Prostate gland (tissue), 2 donors: ENCODE results near the gene KRTAP20-4.

Experiments used
- POLR2AphosphoS5 ChIP-seq: sonication (generic); formaldehyde crosslinking; IDR thresholded peaks from one replicate; pipeline ENCODE4 v1.6.1; 2017; ENCODE audit warnings: antibody characterized with exemption
- TF ChIP-seq, protein P1 (sequence below), 4 experiments: fragments of 200-600 bp in 2 of 4; fragments of 450-650 bp in 2 of 4; sonication (generic) in 2 of 4; IDR thresholded peaks; 1 replicate in 3 of 4; 2 replicates in 1 of 4; pipeline ENCODE4 v1.5.1; 2016 to 2019; ENCODE audit warnings: antibody characterized with exemption in 4 of 4, mild to moderate bottlenecking in 2 of 4, moderate library complexity in 2 of 4

DNA sequence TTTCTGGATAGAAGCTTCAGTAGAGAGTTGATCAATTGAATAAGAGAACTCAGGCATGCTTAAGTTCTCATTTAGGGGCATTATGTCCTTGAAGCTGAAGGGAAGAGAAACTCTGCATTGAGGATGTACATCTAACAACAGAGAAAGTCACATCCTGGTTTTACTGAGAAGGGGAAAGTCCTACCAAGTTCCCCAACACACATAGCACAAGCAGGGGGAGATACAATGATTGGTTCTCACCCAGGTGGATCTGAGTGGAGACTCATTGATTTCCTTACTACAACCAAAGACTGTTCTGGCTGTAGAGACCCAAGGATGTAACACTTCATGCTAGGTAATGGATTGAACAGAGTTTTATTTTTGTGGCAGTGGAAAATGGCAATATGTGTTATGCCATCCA lies 5.2 kb upstream of the KRTAP20-4 start:
- TF ChIP-seq, protein P1, sequence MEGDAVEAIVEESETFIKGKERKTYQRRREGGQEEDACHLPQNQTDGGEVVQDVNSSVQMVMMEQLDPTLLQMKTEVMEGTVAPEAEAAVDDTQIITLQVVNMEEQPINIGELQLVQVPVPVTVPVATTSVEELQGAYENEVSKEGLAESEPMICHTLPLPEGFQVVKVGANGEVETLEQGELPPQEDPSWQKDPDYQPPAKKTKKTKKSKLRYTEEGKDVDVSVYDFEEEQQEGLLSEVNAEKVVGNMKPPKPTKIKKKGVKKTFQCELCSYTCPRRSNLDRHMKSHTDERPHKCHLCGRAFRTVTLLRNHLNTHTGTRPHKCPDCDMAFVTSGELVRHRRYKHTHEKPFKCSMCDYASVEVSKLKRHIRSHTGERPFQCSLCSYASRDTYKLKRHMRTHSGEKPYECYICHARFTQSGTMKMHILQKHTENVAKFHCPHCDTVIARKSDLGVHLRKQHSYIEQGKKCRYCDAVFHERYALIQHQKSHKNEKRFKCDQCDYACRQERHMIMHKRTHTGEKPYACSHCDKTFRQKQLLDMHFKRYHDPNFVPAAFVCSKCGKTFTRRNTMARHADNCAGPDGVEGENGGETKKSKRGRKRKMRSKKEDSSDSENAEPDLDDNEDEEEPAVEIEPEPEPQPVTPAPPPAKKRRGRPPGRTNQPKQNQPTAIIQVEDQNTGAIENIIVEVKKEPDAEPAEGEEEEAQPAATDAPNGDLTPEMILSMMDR (IDR thresholded peaks at IDR 0.05): no peak
- no peak for TF ChIP-seq POLR2AphosphoS5
